GM21526 (cell line): ENCODE measurements around the gene HOOK2.
"Not testable (repeated sequence)": the region's sequence is repeated elsewhere in the genome, so short reads cannot be mapped to it uniquely, and the experiment has no call there.

Experiments used
- ATAC-seq: cut with Tn5 transposase; IDR thresholded peaks from one replicate; pipeline ENCODE4 v1.9.1; 2021; ENCODE audit warnings: moderate library complexity; ENCODE audit not compliant: unreplicated experiment, low FRiP score

Gene HOOK2

DNA sequence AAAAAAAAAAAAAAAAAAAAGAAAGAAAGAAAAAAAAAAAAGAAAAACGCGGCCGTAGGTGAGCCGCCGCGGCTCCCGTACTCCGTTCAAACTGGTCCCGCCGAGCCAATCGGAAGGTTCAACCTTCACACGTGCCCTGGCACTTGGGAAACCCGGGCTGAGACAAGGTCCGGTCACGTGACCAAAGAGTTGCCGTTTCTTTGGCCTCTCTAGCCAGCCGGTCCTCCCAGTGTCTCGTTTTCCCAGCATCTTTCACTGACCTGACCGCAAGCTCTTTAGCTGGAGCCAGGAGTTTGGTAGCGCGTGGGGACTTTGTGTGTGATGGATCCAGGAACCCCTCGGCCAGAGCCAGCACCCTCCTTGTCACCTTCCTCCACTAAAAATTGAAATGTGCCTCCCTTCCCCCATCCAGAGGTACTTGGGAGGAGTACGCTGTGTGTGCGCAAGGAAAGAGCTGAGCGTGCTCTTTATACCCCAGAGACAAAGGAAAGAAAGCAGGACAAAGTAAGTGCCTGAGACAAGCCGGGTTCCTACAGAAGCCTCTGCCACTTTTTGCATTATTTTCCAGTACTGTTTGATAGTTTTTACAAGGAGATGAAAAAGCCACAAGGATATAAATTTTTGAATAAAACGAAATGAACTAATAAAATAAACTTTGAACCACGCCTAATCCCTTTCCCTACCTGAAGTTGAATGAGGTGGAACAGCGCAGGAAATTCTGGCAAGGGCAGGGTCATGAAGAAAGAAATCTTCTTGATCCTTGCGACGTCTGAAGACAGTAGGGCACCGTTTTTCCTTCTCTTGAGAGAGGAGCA, 52.6 kb downstream of the HOOK2 start:
- ATAC-seq, result peak; percentile 61

DNA sequence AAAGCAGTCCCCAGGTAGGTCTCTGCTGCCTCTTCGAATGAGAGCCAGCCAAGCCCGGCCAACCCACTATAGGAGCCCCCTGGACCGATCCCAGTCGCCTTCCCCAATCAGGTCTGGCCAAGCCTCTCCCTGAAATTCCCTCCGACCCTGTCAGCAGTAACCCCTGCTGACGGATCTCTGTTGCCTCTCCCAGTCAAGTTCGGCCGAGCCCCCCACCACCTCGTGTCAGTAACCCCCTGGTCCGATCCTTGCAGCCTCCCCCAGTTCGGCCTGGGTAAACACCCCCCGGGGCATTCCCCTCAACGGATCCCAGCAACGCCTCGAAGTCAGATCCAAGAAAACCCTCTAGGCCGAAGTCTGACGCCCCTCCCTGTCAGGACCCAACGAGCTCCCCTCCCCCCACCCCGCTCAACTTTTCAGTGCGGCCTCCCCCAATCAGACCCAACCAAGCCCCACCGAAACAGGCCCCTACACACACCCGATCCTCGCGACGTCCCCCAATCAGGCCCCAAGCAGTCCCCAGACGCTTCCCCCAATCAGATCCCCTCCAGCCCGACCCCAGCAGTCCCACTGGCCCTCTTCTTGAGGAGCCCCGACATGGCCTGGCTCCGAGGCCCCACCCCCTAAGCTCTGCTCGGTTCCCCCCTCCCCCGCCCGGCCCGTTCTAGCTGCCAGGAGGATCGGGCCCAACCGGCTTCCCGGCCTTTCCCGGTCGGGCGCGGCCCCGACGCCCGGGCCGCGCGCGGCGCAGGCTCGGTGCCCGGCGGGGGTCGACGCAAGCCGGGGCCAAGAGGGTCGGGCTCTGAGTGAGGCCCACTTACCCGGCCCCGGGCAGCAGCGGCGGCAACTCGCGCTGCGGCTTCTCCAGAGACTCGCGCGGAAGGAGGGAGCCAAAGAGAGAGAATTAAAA, 53.4 kb downstream of the HOOK2 start:
- ATAC-seq, result peak; percentile 15

DNA sequence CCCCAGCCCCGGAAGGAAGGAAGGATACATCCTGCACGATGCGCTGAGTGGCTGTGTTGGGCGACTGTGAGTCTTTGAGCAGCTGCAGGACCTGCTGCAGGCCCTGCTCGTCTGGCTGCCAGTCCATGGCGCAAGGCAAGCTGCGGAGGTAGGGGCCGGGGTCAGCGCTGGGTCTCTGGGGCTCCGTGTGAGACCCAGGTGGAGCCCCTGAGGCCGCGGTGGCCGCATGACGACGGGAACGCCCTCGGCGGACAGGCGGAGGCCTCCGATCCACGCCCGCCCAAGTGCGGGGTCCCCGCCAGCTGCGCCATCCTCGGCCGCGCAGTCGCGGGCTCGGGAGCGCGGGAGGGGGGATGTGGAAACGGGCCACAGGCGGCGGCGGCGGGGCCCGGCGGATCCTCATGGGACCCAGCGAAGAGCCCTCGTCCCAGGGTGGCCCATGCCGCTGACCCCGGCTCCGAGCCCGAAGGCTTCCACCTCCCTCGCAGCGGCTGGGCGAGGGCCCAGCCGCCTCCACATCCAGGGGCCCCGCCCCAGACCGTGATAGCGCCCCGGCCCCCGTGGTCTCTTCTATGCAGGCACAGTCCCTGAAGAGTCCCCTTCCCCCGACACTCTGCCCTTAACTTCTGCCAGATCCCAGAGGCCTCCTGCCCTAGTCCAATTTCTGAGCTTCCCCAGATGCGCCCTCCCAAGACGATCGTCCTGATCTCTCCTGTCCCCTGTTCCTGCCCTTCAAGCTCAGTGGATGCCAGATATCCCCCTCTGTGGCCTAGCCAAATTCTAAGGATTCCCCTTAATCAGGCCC, 54.3 kb downstream of the HOOK2 start:
- no peak for ATAC-seq

- ATAC-seq, result no peak
Measured at GRCh38 chr19:12720296-12720695, 55.1 kb downstream of the HOOK2 start.

DNA sequence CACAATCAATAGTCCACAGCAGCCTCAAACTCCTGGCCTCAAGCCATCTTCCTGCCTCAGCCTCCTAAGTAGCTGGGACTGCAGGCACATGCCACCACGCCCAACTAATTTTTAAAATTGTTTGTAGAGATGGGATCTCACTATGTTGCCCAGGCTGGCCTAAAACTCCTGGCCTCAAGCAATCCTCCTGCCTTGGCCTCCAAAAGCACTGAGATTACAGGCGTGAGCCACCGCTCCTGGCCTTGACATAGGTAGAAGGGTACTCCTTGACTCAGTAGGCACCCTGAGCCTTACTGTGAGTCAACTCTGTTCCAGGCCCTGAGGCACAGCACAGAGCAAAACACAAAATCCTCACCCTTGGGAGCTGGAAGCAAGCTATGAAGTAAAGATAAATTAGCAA, 59.4 kb downstream of the HOOK2 start:
- no peak for ATAC-seq

DNA sequence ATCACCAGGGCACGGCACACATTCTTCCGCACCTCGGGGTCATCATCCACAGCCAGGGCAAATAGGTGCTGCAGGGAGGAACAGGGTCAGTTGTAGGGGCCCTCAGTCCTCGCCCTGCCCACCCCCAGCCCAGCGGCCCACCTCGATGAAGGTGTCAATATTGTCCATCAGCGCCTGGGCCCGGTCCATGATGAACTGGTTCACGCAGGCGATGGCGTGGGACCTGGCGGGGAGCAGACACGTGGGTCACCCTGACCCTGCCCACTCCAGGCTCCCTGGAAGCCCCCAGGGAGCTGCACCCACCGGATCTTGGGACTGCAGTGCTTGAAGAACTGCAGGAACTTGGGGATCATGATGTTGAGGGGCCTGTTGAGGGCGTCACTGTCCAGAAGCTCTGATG, 60.2 kb downstream of the HOOK2 start:
- ATAC-seq, result no peak

DNA sequence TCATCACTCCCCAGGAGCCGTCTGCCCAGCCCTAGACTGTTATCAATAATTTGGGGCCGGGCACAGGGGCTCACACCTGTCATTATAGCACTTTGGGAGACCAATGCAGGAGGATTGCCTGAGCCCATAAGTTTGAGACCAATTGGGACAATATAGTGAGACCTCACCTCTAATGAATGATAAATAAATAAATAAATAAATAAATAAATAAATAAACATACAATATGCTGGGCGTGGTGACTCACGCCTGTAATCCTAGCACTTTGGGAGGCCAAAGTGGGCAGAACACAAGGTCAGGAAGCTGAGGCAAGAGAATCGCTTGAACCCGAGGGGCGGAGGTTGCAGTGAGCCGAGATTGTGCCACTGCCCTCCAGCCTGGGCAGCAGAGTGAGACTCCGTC, 62.0 kb downstream of the HOOK2 start:
- ATAC-seq, result not testable (repeated sequence)
